ENCODE data around the gene OR8B3.
"Not testable (repeated sequence)": the region's sequence is repeated elsewhere in the genome, so short reads cannot be mapped to it uniquely, and the experiment has no call there.

DNA sequence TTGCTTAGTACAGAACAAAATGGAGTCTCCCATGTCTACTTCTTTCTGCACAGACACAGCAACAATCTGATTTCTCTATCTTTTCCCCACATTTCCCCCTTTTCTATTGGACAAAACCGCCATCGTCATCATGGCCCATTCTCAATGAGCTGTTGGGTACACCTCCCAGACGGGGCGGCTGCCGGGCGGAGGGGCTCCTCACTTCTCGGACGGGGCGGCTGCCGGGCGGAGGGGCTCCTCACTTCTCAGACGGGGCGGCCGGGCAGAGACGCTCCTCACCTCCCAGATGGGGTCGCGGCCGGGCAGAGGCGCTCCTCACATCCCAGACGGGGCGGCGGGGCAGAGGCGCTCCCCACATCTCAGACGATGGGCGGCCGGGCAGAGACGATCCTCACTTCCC is 4.4 kb upstream of the OR8B3 start:
- TF ChIP-seq, protein P1, sequence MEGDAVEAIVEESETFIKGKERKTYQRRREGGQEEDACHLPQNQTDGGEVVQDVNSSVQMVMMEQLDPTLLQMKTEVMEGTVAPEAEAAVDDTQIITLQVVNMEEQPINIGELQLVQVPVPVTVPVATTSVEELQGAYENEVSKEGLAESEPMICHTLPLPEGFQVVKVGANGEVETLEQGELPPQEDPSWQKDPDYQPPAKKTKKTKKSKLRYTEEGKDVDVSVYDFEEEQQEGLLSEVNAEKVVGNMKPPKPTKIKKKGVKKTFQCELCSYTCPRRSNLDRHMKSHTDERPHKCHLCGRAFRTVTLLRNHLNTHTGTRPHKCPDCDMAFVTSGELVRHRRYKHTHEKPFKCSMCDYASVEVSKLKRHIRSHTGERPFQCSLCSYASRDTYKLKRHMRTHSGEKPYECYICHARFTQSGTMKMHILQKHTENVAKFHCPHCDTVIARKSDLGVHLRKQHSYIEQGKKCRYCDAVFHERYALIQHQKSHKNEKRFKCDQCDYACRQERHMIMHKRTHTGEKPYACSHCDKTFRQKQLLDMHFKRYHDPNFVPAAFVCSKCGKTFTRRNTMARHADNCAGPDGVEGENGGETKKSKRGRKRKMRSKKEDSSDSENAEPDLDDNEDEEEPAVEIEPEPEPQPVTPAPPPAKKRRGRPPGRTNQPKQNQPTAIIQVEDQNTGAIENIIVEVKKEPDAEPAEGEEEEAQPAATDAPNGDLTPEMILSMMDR (IDR thresholded peaks at IDR 0.05; ENCODE audit: low read length), result not testable (repeated sequence)
- not testable (repeated sequence) for TF ChIP-seq EZH2 (IDR thresholded peaks at IDR 0.05; ENCODE audit: borderline replicate concordance, low read length)
